HEK293T (cell line): ENCODE results near the gene KCNK4.

Source experiments
- ARNT ChIP-seq: fragments of 450-650 bp; IDR thresholded peaks from 2 replicates; pipeline ENCODE4 v1.6.1; 2017; ENCODE audit warnings: mild to moderate bottlenecking
- ELF4 ChIP-seq: fragments of 450-650 bp; IDR thresholded peaks from 2 replicates; pipeline ENCODE4 v1.6.1; 2017; ENCODE audit warnings: antibody characterized with exemption
- FOXA1 ChIP-seq: fragments of 450-650 bp; IDR thresholded peaks from 2 replicates; pipeline ENCODE4 v1.6.1; 2016; ENCODE audit warnings: mild to moderate bottlenecking
- FOXM1 ChIP-seq: fragments of 450-650 bp; IDR thresholded peaks from 2 replicates; pipeline ENCODE4 v1.6.1; 2017; ENCODE audit warnings: mild to moderate bottlenecking, borderline replicate concordance
- HDGF ChIP-seq: fragments of 450-650 bp; IDR thresholded peaks from 2 replicates; pipeline ENCODE4 v1.6.1; 2017; ENCODE audit warnings: antibody characterized with exemption, borderline replicate concordance
- SP1 ChIP-seq: fragments of 450-650 bp; IDR thresholded peaks from 2 replicates; pipeline ENCODE4 v1.6.1; 2017
- TARDBP ChIP-seq: fragments of 450-650 bp; IDR thresholded peaks from 2 replicates; pipeline ENCODE4 v1.6.1; 2016
- ZNF384 ChIP-seq: fragments of 450-650 bp; IDR thresholded peaks from 2 replicates; pipeline ENCODE4 v1.6.1; 2016

- no peak for TF ChIP-seq SP1
- TF ChIP-seq ELF4, result no peak
- TF ChIP-seq HDGF, result no peak
- no peak for TF ChIP-seq FOXM1
- TF ChIP-seq ZNF384, result no peak
- TF ChIP-seq TARDBP, result no peak
- TF ChIP-seq ARNT, result no peak
- TF ChIP-seq FOXA1, result no peak
Observed at GRCh38 chr11:64260147-64260708, 30.9 kb upstream of the KCNK4 start.
